ENCODE measurements around the gene RBM8A.

Gene RBM8A

GRCh38 chr1:145871994-145872924 lies 55.0 kb downstream of the RBM8A start:
- DNase-seq, result peak; percentile 28
